SJSA1 (cell line): ENCODE results near the gene SMYD2. TPM values are rescaled to one million over a fixed set of nuclear protein-coding genes. Genes with fewer than 3 reads are reported as not detected.

Experiments
- DNase-seq, 2 experiments: peaks; one replicate each; pipeline ENCODE4 v3.0.0-alpha.2; 2015 to 2020; ENCODE audit warnings: low spot score in 2 of 2, low read depth in 1 of 2
- H3K27ac ChIP-seq: fragments of 250-450 bp; sonication (Bioruptor Pico); 2 replicates; pipeline ENCODE4 v1.5.1; 2020; ENCODE audit warnings: mild to moderate bottlenecking, moderate library complexity
- H3K27me3 ChIP-seq: fragments of 250-450 bp; sonication (Bioruptor Pico); replicated peaks from 2 replicates; pipeline ENCODE4 v1.5.1; 2020; ENCODE audit warnings: mild to moderate bottlenecking, moderate library complexity
- H3K36me3 ChIP-seq: fragments of 250-450 bp; sonication (Bioruptor Pico); 2 replicates; pipeline ENCODE4 v1.5.1; 2020; ENCODE audit warnings: mild to moderate bottlenecking
- H3K4me1 ChIP-seq: fragments of 250-450 bp; sonication (Bioruptor Pico); replicated peaks from 2 replicates; pipeline ENCODE4 v1.6.1; 2021; ENCODE audit warnings: mild to moderate bottlenecking
- H3K4me3 ChIP-seq: fragments of 250-450 bp; sonication (Bioruptor Pico); 2 replicates; pipeline ENCODE4 v1.5.1; 2020; ENCODE audit warnings: mild to moderate bottlenecking
- H3K9me3 ChIP-seq: fragments of 250-450 bp; sonication (Bioruptor Pico); replicated peaks from 2 replicates; pipeline ENCODE4 v1.5.1; 2020; ENCODE audit warnings: mild to moderate bottlenecking
- total RNA-seq: library from RNA; depleted of rRNA; stranded (reverse); fragments of >200 nt; shearing (Covaris generic); gene quantifications from 2 replicates; pipeline ENCODE4 v1.2.3, GENCODE V29; 2014; rRNA removed

SMYD2 gene
- total RNA-seq, result 69.5 and 77.1 TPM in 2 replicates

DNA sequence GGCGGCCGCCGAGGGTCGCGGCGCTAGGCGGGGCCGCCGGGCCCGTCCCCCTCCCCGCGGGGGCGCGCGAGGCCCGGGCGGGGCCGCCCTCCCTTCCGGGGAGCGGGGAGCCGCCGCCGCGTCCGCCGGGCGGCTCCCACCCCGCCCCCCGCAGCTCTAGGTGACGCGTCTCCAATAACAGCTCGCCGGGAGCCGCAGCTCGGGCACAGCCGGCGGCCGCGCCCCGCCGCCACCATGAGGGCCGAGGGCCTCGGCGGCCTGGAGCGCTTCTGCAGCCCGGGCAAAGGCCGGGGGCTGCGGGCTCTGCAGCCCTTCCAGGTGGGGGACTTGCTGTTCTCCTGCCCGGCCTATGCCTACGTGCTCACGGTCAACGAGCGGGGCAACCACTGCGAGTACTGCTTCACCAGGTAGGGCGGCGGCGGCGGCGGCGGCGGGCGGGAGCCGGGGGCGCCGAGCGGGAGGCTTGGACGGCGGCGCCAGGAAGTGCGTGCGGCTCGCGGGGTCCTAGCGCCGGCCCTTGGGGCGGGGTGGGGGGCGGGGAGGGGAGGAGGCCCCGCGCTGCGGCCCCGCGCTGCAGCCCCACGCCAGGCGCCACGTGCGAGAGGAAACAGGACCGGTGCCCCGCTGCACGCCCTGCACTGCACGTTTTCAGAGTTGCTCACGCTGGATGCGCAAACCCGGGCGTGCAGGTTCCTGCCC lies at the start of gene SMYD2:
Gene SMYD2 (plus strand): TSS at position 139 of the 699 bp plus-strand sequence. CDS start 96 bp downstream, at position 235.
- Histone ChIP-seq H3K4me1 (peaks cover 13% of the 10 kb centered on the region), H3K27ac (peak within 1 kb of the TSS; percentile 96), H3K9me3 (no peaks in the 10 kb centered on the region), H3K36me3 (peaks cover 9% of the 10 kb centered on the region; the same call in 1 of the 2 replicates), H3K4me3 (peak within 1 kb of the TSS; percentile 98), H3K27me3 (no peaks in the 10 kb centered on the region)
- DNase-seq, result peak; percentile 74 to 78

- H3K27me3 ChIP-seq, result peaks cover 56% of the 10 kb centered on the region
- no peak for DNase-seq
- H3K4me1 ChIP-seq, result no peaks in the 10 kb centered on the region
- no peak overlapping the region for H3K27ac ChIP-seq
- H3K4me3 ChIP-seq, result no peak overlapping the region
- H3K36me3 ChIP-seq, result no peaks in the 10 kb centered on the region
- 0 out of 2 replicates have a peak, but pooled peaks cover 2% of the 10 kb centered on the region for H3K9me3 ChIP-seq
Measured at GRCh38 chr1:214233856-214234634, 46.9 kb upstream of the SMYD2 start.

DNA sequence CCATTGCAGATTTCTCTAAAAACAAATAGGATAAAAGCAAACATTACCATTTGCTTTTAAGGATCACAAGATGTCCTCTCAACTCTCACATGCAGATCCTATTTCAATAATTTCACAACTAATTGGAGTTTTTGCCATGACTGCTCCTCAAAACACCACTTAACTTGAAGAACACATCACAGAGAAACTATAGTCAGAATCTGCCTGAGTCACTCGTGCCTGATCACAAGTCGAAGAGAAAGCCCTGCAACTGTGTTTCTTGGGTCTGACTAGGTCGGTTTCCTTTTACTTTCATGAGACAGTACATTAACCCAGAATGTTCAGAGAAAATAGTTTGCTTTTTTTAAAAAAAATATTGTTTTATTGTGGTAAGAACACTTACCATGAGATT lies 46.3 kb upstream of the SMYD2 start:
- H3K36me3 ChIP-seq, result no peaks in the 10 kb centered on the region
- 0 out of 2 replicates have a peak, but pooled peaks cover 2% of the 10 kb centered on the region for H3K9me3 ChIP-seq
- no peak for DNase-seq

GRCh38 chr1:214236477-214236876 lies 44.5 kb upstream of the SMYD2 start:
- H3K4me3 ChIP-seq, result no peak overlapping the region
- DNase-seq, result no peak
- no peaks in the 10 kb centered on the region for H3K4me1 ChIP-seq
- H3K27me3 ChIP-seq, result peaks cover 47% of the 10 kb centered on the region
- no peak overlapping the region for H3K27ac ChIP-seq
- H3K36me3 ChIP-seq, result no peaks in the 10 kb centered on the region
- H3K9me3 ChIP-seq, result 0 out of 2 replicates have a peak, but pooled peaks cover 2% of the 10 kb centered on the region

More for the DNA sequence above, 46.3 kb upstream of the SMYD2 start:
- H3K27me3 ChIP-seq, result peaks cover 56% of the 10 kb centered on the region
- no peak overlapping the region for H3K27ac ChIP-seq
- H3K4me1 ChIP-seq, result no peaks in the 10 kb centered on the region
- H3K4me3 ChIP-seq, result no peak overlapping the region

GRCh38 chr1:214241060-214241459 lies 39.9 kb upstream of the SMYD2 start:
- Histone ChIP-seq H3K9me3 (no peaks in the 10 kb centered on the region), H3K27me3 (peaks cover 30% of the 10 kb centered on the region), H3K4me1 (no peaks in the 10 kb centered on the region), H3K27ac (no peak overlapping the region), H3K36me3 (no peaks in the 10 kb centered on the region), H3K4me3 (no peak overlapping the region)
- no peak for DNase-seq

GRCh38 chr1:214244252-214244651 lies 36.7 kb upstream of the SMYD2 start:
- Histone ChIP-seq H3K27me3 (peaks cover 17% of the 10 kb centered on the region), H3K4me3 (no peak overlapping the region)
- no peak for DNase-seq

GRCh38 chr1:214244841-214245240 lies 36.1 kb upstream of the SMYD2 start:
- Histone ChIP-seq H3K36me3 (no peaks in the 10 kb centered on the region), H3K9me3 (no peaks in the 10 kb centered on the region)

More at GRCh38 chr1:214244252-214244651, 36.7 kb upstream of the SMYD2 start:
- H3K9me3 ChIP-seq, result no peaks in the 10 kb centered on the region
- H3K4me1 ChIP-seq, result no peaks in the 10 kb centered on the region
- H3K27ac ChIP-seq, result no peak overlapping the region
- no peaks in the 10 kb centered on the region for H3K36me3 ChIP-seq

GRCh38 chr1:214247501-214248041 lies 33.4 kb upstream of the SMYD2 start:
- Histone ChIP-seq H3K27me3 (peaks cover 20% of the 10 kb centered on the region), H3K36me3 (no peaks in the 10 kb centered on the region), H3K4me3 (no peak overlapping the region), H3K27ac (no peak overlapping the region), H3K9me3 (no peaks in the 10 kb centered on the region), H3K4me1 (no peaks in the 10 kb centered on the region)
- no peak for DNase-seq

More at GRCh38 chr1:214244841-214245240, 36.1 kb upstream of the SMYD2 start:
- no peak for DNase-seq
- Histone ChIP-seq H3K4me1 (no peaks in the 10 kb centered on the region), H3K4me3 (no peak overlapping the region), H3K27ac (no peak overlapping the region), H3K27me3 (peaks cover 17% of the 10 kb centered on the region)

DNA sequence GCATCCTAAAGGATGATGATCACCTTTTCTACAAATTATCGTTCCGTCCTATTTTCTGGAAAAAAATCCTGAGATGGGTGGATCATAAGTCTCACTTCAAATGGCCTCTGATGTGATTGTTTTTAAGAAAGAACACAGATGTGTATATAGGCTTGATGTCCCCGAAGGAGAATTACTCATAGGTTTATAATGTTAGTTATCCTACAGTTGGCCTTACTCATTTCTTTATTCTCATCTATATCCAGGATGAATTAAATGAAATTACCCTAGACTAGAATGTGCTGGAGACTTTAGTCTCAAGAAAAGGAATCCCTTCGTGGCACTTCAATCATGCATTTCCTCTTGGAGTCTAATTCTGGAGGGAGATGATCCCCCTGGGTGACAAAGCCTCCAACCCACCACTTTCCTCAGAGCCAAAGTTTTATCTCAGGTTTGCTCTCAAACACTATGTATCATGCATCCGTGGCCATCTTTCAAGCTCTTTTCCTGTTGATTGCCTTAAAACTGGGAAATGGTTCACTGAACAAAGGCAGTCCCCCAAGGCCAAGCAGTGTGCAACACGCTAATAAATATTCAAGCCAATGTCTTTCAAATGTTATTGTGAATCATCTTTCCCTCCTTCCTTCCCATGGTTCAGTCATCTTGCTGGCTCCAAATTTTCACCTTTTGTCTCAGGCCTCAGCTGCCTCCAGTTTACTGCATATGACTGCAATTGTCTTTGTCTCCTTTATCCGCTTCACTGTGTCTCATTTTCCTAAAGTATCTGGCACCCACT lies 32.5 kb upstream of the SMYD2 start:
- H3K27ac ChIP-seq, result no peak overlapping the region
- H3K9me3 ChIP-seq, result no peaks in the 10 kb centered on the region
- H3K4me3 ChIP-seq, result no peak overlapping the region
- H3K36me3 ChIP-seq, result no peaks in the 10 kb centered on the region
- peaks cover 27% of the 10 kb centered on the region for H3K27me3 ChIP-seq
- no peak for DNase-seq
- H3K4me1 ChIP-seq, result no peaks in the 10 kb centered on the region

GRCh38 chr1:214249651-214250050 lies 31.3 kb upstream of the SMYD2 start:
- Histone ChIP-seq H3K9me3 (no peaks in the 10 kb centered on the region), H3K27ac (no peak overlapping the region), H3K36me3 (no peaks in the 10 kb centered on the region), H3K4me1 (no peaks in the 10 kb centered on the region), H3K27me3 (peaks cover 36% of the 10 kb centered on the region), H3K4me3 (no peak overlapping the region)
- DNase-seq, result no peak

DNA sequence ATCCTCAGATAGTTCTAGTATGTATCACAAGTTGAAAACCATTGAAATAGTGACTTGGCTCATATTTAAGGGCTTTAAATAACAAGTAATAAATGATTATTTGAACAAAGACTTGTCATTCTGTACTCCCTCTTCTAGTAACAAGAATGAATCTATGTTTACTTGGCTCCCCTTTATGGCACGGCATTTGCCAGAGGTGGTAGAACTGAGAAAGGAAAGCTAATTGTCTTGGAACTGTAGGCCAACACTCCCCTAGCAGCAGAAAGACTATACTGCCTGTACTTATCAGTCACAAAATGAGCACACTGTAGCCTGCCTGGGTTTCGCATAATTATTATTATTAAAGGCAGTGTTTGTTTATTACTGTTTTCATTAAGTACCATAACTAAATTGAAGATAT lies 29.6 kb upstream of the SMYD2 start:
- H3K27me3 ChIP-seq, result peaks cover 35% of the 10 kb centered on the region
- no peak for DNase-seq
- no peak overlapping the region for H3K27ac ChIP-seq
- no peaks in the 10 kb centered on the region for H3K9me3 ChIP-seq
- no peak overlapping the region for H3K4me3 ChIP-seq
- H3K4me1 ChIP-seq, result no peaks in the 10 kb centered on the region
- H3K36me3 ChIP-seq, result no peaks in the 10 kb centered on the region

- H3K27ac ChIP-seq, result no peak overlapping the region
- peaks cover 38% of the 10 kb centered on the region for H3K27me3 ChIP-seq
- DNase-seq, result no peak
- no peak overlapping the region for H3K4me3 ChIP-seq
- no peaks in the 10 kb centered on the region for H3K4me1 ChIP-seq
- no peaks in the 10 kb centered on the region for H3K36me3 ChIP-seq
- H3K9me3 ChIP-seq, result no peaks in the 10 kb centered on the region
Measured at GRCh38 chr1:214255509-214255908, 25.4 kb upstream of the SMYD2 start.

DNA sequence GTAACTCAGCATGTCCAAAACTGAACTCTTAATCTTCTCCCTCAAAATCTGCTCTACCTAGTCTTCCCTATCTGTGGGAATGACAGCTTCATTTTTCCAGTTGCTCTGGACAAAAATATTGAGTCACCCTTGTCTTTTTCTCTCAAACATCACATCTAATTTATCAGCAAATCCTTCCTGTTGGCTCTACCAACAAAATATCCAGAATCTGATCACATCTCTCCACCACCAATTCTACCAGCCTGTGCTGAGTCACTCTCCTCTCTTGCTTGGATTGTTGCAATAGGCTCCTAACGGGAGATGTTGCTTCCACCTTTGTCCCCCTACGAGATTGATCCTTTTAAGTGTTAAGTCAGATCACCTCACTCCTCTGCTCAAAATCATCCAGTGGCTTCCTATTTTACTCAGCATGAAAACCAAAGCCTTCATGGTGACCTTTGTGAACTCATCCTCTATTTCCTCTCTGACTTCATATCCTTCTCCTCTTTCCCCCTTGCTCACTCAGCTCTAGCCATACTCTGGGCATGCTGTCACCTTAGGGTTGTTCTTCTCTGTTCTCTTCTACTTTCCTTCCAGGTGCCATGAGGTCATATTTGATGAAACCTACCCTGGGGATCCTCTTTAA lies 21.5 kb upstream of the SMYD2 start:
- Histone ChIP-seq H3K9me3 (no peaks in the 10 kb centered on the region), H3K4me1 (peaks cover 6% of the 10 kb centered on the region; the same call in 1 of the 2 replicates), H3K36me3 (no peaks in the 10 kb centered on the region), H3K27me3 (peaks cover 27% of the 10 kb centered on the region), H3K27ac (no peak overlapping the region), H3K4me3 (no peak overlapping the region)
- DNase-seq, result no peak
